ENCODE measurements around the gene PPIC.

GRCh38 chr5:122977319-122977718 lies 59.2 kb downstream of the PPIC start:
- TF ChIP-seq POLR2A (IDR thresholded peaks at IDR 0.05) (no peak), CTCF (IDR thresholded peaks at IDR 0.05) (no peak)
